Gastroesophageal sphincter (tissue), 3 donors: ENCODE results near the gene CCDC57.

Experiments
- EP300 ChIP-seq: sonication (generic); formaldehyde crosslinking; IDR thresholded peaks from one replicate; pipeline ENCODE4 v1.6.1; 2017; ENCODE audit warnings: antibody characterized with exemption, mild to moderate bottlenecking
- POLR2A ChIP-seq, 2 donors: fragments of 450-650 bp; IDR thresholded peaks; one replicate each; pipeline ENCODE4 v1.6.1; 2017; ENCODE audit warnings: antibody characterized with exemption in 2 of 2, mild to moderate bottlenecking in 2 of 2, moderate library complexity in 1 of 2
- POLR2AphosphoS5 ChIP-seq: sonication (generic); formaldehyde crosslinking; IDR thresholded peaks from one replicate; pipeline ENCODE4 v1.6.1; 2017; ENCODE audit warnings: antibody characterized with exemption
- TF ChIP-seq, protein P1 (sequence below), 4 experiments: fragments of 200-600 bp in 2 of 4; fragments of 450-650 bp in 2 of 4; sonication (generic) in 1 of 4; IDR thresholded peaks; one replicate each; pipeline ENCODE4 v1.5.1; 2017 to 2019; ENCODE audit warnings: antibody characterized with exemption in 4 of 4, mild to moderate bottlenecking in 2 of 4, moderate library complexity in 2 of 4

GRCh38 chr17:82237083-82237745, 24.6 kb upstream of the CCDC57 start:
- TF ChIP-seq POLR2AphosphoS5: no peak
- TF ChIP-seq, protein P1, sequence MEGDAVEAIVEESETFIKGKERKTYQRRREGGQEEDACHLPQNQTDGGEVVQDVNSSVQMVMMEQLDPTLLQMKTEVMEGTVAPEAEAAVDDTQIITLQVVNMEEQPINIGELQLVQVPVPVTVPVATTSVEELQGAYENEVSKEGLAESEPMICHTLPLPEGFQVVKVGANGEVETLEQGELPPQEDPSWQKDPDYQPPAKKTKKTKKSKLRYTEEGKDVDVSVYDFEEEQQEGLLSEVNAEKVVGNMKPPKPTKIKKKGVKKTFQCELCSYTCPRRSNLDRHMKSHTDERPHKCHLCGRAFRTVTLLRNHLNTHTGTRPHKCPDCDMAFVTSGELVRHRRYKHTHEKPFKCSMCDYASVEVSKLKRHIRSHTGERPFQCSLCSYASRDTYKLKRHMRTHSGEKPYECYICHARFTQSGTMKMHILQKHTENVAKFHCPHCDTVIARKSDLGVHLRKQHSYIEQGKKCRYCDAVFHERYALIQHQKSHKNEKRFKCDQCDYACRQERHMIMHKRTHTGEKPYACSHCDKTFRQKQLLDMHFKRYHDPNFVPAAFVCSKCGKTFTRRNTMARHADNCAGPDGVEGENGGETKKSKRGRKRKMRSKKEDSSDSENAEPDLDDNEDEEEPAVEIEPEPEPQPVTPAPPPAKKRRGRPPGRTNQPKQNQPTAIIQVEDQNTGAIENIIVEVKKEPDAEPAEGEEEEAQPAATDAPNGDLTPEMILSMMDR (IDR thresholded peaks at IDR 0.05): no peak
- no peak for TF ChIP-seq POLR2A (IDR thresholded peaks at IDR 0.05)
- no peak for TF ChIP-seq EP300
